K562 (cell line): ENCODE measurements around the gene PYROXD2. TPM values are rescaled to one million over a fixed set of nuclear protein-coding genes. Genes with fewer than 3 reads are reported as not detected.

Experiments used
- ATAC-seq: fragments of 200-7000 bp; cut with Tn5 transposase; 3 replicates; pipeline ENCODE4 v1.9.1; 2020; ENCODE audit warnings: moderate library complexity
- BruUV-seq: library from RNA; stranded (reverse); fragments of 400-500 nt; replicated peaks from 2 replicates; lab custom pipeline; 2021; lab: Mats Ljungman, UMichigan
- CTCF ChIA-PET: fragments of 300-600 bp; formaldehyde crosslinking; extraction: SDS; loops from one replicate; lab custom pipeline; 2021; ENCODE audit warnings: low intra/inter-chr PET ratio; lab: Yijun Ruan, JAX
- POLR2A ChIA-PET: fragments of 300-600, 350-650 bp; sonication (Branson Sonifier 250); formaldehyde crosslinking; extraction: SDS; loops from one replicate; lab custom pipeline; 2021; ENCODE audit warnings: antibody characterized with exemption, inconsistent platforms; lab: Yijun Ruan, JAX
- DNase-seq, 4 experiments: peaks; one replicate each; pipeline versions ENCODE4 v3.0.0 to v3.0.0-alpha.2; 2011 to 2018; ENCODE audit warnings: low spot score in 3 of 4, mixed read lengths in 3 of 4; ENCODE audit errors: extremely low read depth in 1 of 4
- FAIRE-seq: peaks from 2 replicates; lab custom pipeline; 2011; peaks lifted over from hg19 to GRCh38; lab: Jason Lieb, UNC
- H2AFZ ChIP-seq: 2 replicates; pipeline ENCODE4 v1.6.0; 2011; ENCODE audit warnings: low read depth, low read length, control low read depth, inconsistent platforms
- H3K27ac ChIP-seq: fragments of 200-600 bp; 3 replicates; pipeline ENCODE4 v1.8.0; 2011; ENCODE audit warnings: low read depth, mild to moderate bottlenecking, control low read depth, inconsistent platforms, low read length, moderate library complexity, mixed read lengths; ENCODE audit errors: extremely low read depth
- H3K27me3 ChIP-seq, 2 experiments: fragments of 300-600 bp in 1 of 2; 2 replicates in 1 of 2; 3 replicates in 1 of 2; pipeline versions ENCODE4 v1.6.0 to v1.8.0; 2011; ENCODE audit warnings: inconsistent platforms in 2 of 2, low read length in 2 of 2, mild to moderate bottlenecking in 1 of 2, mixed read lengths in 1 of 2, moderate library complexity in 1 of 2; ENCODE audit not compliant: control insufficient read depth in 2 of 2, insufficient read depth in 2 of 2
- H3K36me3 ChIP-seq: fragments of 300-600 bp; 3 replicates; pipeline ENCODE4 v1.8.0; 2011; ENCODE audit warnings: mild to moderate bottlenecking, low read length, inconsistent platforms; ENCODE audit not compliant: control insufficient read depth, insufficient read depth
- H3K4me1 ChIP-seq, 2 experiments: fragments of 200-600 bp in 1 of 2; replicated peaks in 1 of 2; 2 replicates in 1 of 2; 3 replicates in 1 of 2; pipeline versions ENCODE4 v1.5.1 to v1.8.0; 2011; ENCODE audit warnings: inconsistent platforms in 2 of 2, low read length in 2 of 2, mild to moderate bottlenecking in 1 of 2, mixed read lengths in 1 of 2, moderate library complexity in 1 of 2; ENCODE audit not compliant: control insufficient read depth in 2 of 2, insufficient read depth in 2 of 2
- H3K4me2 ChIP-seq: 2 replicates; pipeline ENCODE4 v1.6.1; 2011; ENCODE audit warnings: low read length, control low read depth, inconsistent platforms, mixed read lengths; ENCODE audit not compliant: insufficient read depth
- H3K4me3 ChIP-seq: fragments of 200-600 bp; sonication (generic), shearing (Covaris generic); 2 replicates; pipeline ENCODE4 v1.5.1; 2016; ENCODE audit warnings: control low read depth, inconsistent platforms
- H3K79me2 ChIP-seq: fragments of 200-600 bp; 3 replicates; pipeline ENCODE4 v1.8.0; 2011; ENCODE audit warnings: low read length, inconsistent platforms; ENCODE audit not compliant: control insufficient read depth, insufficient read depth
- H3K9ac ChIP-seq, 2 experiments: 2 replicates each; pipeline versions ENCODE4 v1.6.0 to v1.6.1; 2011; ENCODE audit warnings: low read depth in 2 of 2, low read length in 2 of 2, control low read depth in 1 of 2, inconsistent platforms in 1 of 2, mild to moderate bottlenecking in 1 of 2, mixed read lengths in 1 of 2; ENCODE audit not compliant: insufficient read depth in 1 of 2
- H3K9me1 ChIP-seq: one replicate; pipeline ENCODE4 v1.6.0; 2011; ENCODE audit warnings: inconsistent platforms, mild to moderate bottlenecking, low read length, moderate library complexity; ENCODE audit not compliant: control insufficient read depth, insufficient read depth
- H3K9me3 ChIP-seq: replicated peaks from 2 replicates; pipeline ENCODE4 v1.5.1; 2011; ENCODE audit warnings: low read depth, low read length, inconsistent platforms; ENCODE audit not compliant: control insufficient read depth, insufficient read depth
- H4K20me1 ChIP-seq: replicated peaks from 2 replicates; pipeline ENCODE4 v1.6.1; 2011; ENCODE audit warnings: low read length, inconsistent platforms, mixed read lengths; ENCODE audit not compliant: control insufficient read depth, insufficient read depth
- CREB3L1 ChIP-seq: fragments of 450-650 bp; IDR thresholded peaks from 2 replicates; pipeline ENCODE4 v1.6.1; 2014; ENCODE audit warnings: low read depth, mild to moderate bottlenecking, moderate library complexity, borderline replicate concordance
- FOXP1 ChIP-seq: sonication (generic); formaldehyde crosslinking; IDR thresholded peaks from 2 replicates; pipeline ENCODE4 v1.8.0; 2022; ENCODE audit warnings: mild to moderate bottlenecking, missing genetic modification reagents
- MIER1 ChIP-seq: fragments of 450-650 bp; IDR thresholded peaks from 2 replicates; pipeline ENCODE4 v1.6.1; 2016; ENCODE audit warnings: antibody characterized with exemption, mild to moderate bottlenecking, low read depth
- MTA1 ChIP-seq: fragments of 450-650 bp; IDR thresholded peaks from 2 replicates; pipeline ENCODE4 v1.6.1; 2017; ENCODE audit warnings: borderline replicate concordance
- MYNN ChIP-seq, 2 experiments: sonication (generic); formaldehyde crosslinking in 1 of 2; IDR thresholded peaks; 2 replicates each; pipeline versions ENCODE4 v1.5.0 to v1.6.1; 2016 to 2020; ENCODE audit warnings: antibody characterized with exemption in 1 of 2, missing genetic modification reagents in 1 of 2
- NFXL1 ChIP-seq: fragments of 450-650 bp; formaldehyde crosslinking; IDR thresholded peaks from 2 replicates; pipeline ENCODE4 v1.4.0; 2021; ENCODE audit warnings: mild to moderate bottlenecking
- RCOR1 ChIP-seq, 2 experiments: IDR thresholded peaks; 2 replicates each; pipeline ENCODE4 v1.6.1; 2012; ENCODE audit warnings: low read depth in 2 of 2, low read length in 2 of 2, borderline replicate concordance in 1 of 2, improper control_type of control experiment in 1 of 2
- USF2 ChIP-seq: sonication (generic); formaldehyde crosslinking; IDR thresholded peaks from 2 replicates; pipeline ENCODE4 v1.5.0; 2020; ENCODE audit warnings: missing genetic modification reagents
- ZC3H4 ChIP-seq: sonication (generic); formaldehyde crosslinking; IDR thresholded peaks from 2 replicates; pipeline ENCODE4 v1.9.0; 2021; ENCODE audit warnings: missing genetic modification reagents, borderline replicate concordance
- ZNF445 ChIP-seq: fragments of 250-450 bp; sonication (Bioruptor Pico); IDR thresholded peaks from 2 replicates; pipeline ENCODE4 v1.4.0; 2020; ENCODE audit warnings: low read depth, mild to moderate bottlenecking, moderate library complexity
- WGBS: fragments of 100-300 bp; shearing (Covaris generic); methylation state at CpG from one replicate; pipeline ENCODE4 v1.1.6; 2016; ENCODE audit warnings: low coverage, mixed read lengths; ENCODE audit not compliant: insufficient coverage; ENCODE audit errors: missing lambda C conversion rate; 5-methylcytosine and 5-hydroxymethylcytosine counted together
- in situ Hi-C: fragments of 300-500 bp; cut with MboI; formaldehyde crosslinking; loops from 4 replicates; pipeline ENCODE4 v1.15.0; 2018; ENCODE audit warnings: inconsistent platforms, mixed read lengths
- intact Hi-C: fragments of 100-400 bp; cut with micrococcal nuclease; formaldehyde crosslinking; loops from 2 replicates; pipeline ENCODE4 v1.14.2; 2022
- polyA plus RNA-seq, 8 experiments: library from polyadenylated mRNA; depleted of rRNA in 4 of 8; stranded (reverse) in 5 of 8; unstranded in 3 of 8; fragments of >200 nt; fragmentation: Nextera tagmentation in 2 of 8; fragmentation: Illumina TruSeq in 1 of 8; extraction: Ambion mirVana in 2 of 8; extraction: Trizol in 1 of 8; gene quantifications; 2 replicates each; pipeline versions ENCODE4 v1.2.1 to v1.2.3, GENCODE V29; 2011 to 2014; ENCODE audit warnings: inconsistent platforms in 1 of 8, missing spikeins in 1 of 8
- total RNA-seq, 7 experiments: library from RNA; depleted of rRNA in 6 of 7; stranded (reverse); fragments of >200 nt in 6 of 7; fragmentation: Illumina TruSeq in 2 of 7; extraction: Trizol in 2 of 7; gene quantifications; 2 replicates each; pipeline versions ENCODE4 v1.2.1 to v1.2.3, GENCODE V29; 2011 to 2021; ENCODE audit warnings: low replicate concordance in 1 of 7
- TF ChIP-seq, protein P1 (sequence below): IDR thresholded peaks from 3 replicates; pipeline ENCODE4 v1.6.1; 2011; ENCODE audit warnings: borderline replicate concordance, mild to moderate bottlenecking, moderate library complexity; ENCODE audit not compliant: insufficient read length; ENCODE audit errors: extremely low read depth
- TF ChIP-seq, protein P2 (sequence below): fragments of 450-650 bp; formaldehyde crosslinking; IDR thresholded peaks from 2 replicates; pipeline ENCODE4 v1.4.0; 2022; ENCODE audit warnings: missing genetic modification characterization

Gene PYROXD2
- total and polyA plus RNA-seq, 9 of the 15 experiments (the other 6 are each of a cell fraction or from before 2014, with no cell fraction given): 0.14 to 1.4 (median 0.58) TPM

GRCh38 chr10:98436704-98437103, 21.7 kb upstream of the PYROXD2 start:
- 100% methylated on average over 4 of the region's 4 CpGs for whole genome bisulfite sequencing
- FAIRE-seq: no peak
- Histone ChIP-seq H3K79me2 (no peaks in the 10 kb centered on the region; the same call in 2 of the 3 replicates), H3K4me2 (no peak overlapping the region), H3K9me3 (no peaks in the 10 kb centered on the region), H3K9ac (no peak overlapping the region), H3K4me1 (no peaks in the 10 kb centered on the region), H3K9me1 (no peaks in the 10 kb centered on the region), H3K27ac (no peak overlapping the region), H3K36me3 (peaks cover 72% of the 10 kb centered on the region; the same call in 2 of the 3 replicates), H3K4me3 (no peak overlapping the region), H3K27me3 (no peaks in the 10 kb centered on the region), H2AFZ (no peak overlapping the region), H4K20me1 (no peaks in the 10 kb centered on the region)
- ChIA-PET POLR2A (interaction anchor here (1.2 kb wide), 1 partner anchor 9 kb away, joined by 3 read pairs; no protein-coding TSS in a partner anchor), CTCF (no interaction called here)
- no peak for ATAC-seq
- TF ChIP-seq, protein P1, sequence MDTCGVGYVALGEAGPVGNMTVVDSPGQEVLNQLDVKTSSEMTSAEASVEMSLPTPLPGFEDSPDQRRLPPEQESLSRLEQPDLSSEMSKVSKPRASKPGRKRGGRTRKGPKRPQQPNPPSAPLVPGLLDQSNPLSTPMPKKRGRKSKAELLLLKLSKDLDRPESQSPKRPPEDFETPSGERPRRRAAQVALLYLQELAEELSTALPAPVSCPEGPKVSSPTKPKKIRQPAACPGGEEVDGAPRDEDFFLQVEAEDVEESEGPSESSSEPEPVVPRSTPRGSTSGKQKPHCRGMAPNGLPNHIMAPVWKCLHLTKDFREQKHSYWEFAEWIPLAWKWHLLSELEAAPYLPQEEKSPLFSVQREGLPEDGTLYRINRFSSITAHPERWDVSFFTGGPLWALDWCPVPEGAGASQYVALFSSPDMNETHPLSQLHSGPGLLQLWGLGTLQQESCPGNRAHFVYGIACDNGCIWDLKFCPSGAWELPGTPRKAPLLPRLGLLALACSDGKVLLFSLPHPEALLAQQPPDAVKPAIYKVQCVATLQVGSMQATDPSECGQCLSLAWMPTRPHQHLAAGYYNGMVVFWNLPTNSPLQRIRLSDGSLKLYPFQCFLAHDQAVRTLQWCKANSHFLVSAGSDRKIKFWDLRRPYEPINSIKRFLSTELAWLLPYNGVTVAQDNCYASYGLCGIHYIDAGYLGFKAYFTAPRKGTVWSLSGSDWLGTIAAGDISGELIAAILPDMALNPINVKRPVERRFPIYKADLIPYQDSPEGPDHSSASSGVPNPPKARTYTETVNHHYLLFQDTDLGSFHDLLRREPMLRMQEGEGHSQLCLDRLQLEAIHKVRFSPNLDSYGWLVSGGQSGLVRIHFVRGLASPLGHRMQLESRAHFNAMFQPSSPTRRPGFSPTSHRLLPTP: no peak
- TF ChIP-seq USF2 (CRISPR knock-in tag) (no peak), ZC3H4 (CRISPR knock-in tag) (no peak), FOXP1 (CRISPR knock-in tag) (no peak), MIER1 (no peak), CREB3L1 (no peak), MTA1 (no peak), ZNF445 (CRISPR knock-in tag) (no peak), MYNN (IDR thresholded peaks at IDR 0.05) (no peak), MYNN (CRISPR knock-in tag; IDR thresholded peaks at IDR 0.05) (no peak), NFXL1 (CRISPR knock-in tag) (no peak), RCOR1 (IDR thresholded peaks at IDR 0.05; ENCODE audit: borderline replicate concordance in 1 of 2, low read depth in 2 of 2, low read length in 2 of 2) (no peak)
- TF ChIP-seq, protein P2, sequence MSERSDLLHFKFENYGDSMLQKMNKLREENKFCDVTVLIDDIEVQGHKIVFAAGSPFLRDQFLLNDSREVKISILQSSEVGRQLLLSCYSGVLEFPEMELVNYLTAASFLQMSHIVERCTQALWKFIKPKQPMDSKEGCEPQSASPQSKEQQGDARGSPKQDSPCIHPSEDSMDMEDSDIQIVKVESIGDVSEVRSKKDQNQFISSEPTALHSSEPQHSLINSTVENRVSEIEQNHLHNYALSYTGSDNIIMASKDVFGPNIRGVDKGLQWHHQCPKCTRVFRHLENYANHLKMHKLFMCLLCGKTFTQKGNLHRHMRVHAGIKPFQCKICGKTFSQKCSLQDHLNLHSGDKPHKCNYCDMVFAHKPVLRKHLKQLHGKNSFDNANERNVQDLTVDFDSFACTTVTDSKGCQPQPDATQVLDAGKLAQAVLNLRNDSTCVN (CRISPR knock-in tag): no peak
- no peak for DNase-seq
- in situ Hi-C loops (no loop called here), intact Hi-C loops (no loop called here)
- BruUV-seq: no TSS peak
